GM12878 (cell line): ENCODE results near the gene ZNF717. TPM values are rescaled to one million over a fixed set of nuclear protein-coding genes. Genes with fewer than 3 reads are reported as not detected.

Experiments
- ATAC-seq: fragments of 200-7000 bp; cut with Tn5 transposase; 3 replicates; pipeline ENCODE4 v1.9.1; 2020; ENCODE audit warnings: mild to moderate bottlenecking, moderate library complexity
- BruUV-seq: library from RNA; stranded (reverse); fragments of 400-500 nt; replicated peaks from 2 replicates; lab custom pipeline; 2021; lab: Mats Ljungman, UMichigan
- CTCF ChIA-PET: fragments of 300-600 bp; sonication (Branson Sonifier 250); formaldehyde crosslinking; extraction: SDS; loops from one replicate; lab custom pipeline; 2021; ENCODE audit warnings: inconsistent platforms; lab: Yijun Ruan, JAX
- POLR2A ChIA-PET: fragments of 350-600 bp; formaldehyde crosslinking; extraction: SDS; loops from one replicate; lab custom pipeline; 2021; ENCODE audit warnings: inconsistent platforms; lab: Charles Lee
- RAD21 ChIA-PET: fragments of 300-600 bp; sonication (Branson Sonifier 250); formaldehyde crosslinking; loops from one replicate; lab custom pipeline; 2023; ENCODE audit warnings: antibody characterized with exemption; ENCODE audit not compliant: unreplicated experiment; lab: Charles Lee
- SMC1A ChIA-PET: fragments of 300-600 bp; sonication (Branson Sonifier 250); formaldehyde crosslinking; loops from one replicate; lab custom pipeline; 2023; ENCODE audit not compliant: unreplicated experiment, uncharacterized antibody; lab: Charles Lee
- DNase-seq: peaks from one replicate; pipeline ENCODE4 v3.0.0-alpha.2; 2011; ENCODE audit warnings: low read depth, low spot score
- FAIRE-seq: peaks from 3 replicates; lab custom pipeline; 2011; peaks lifted over from hg19 to GRCh38; lab: Jason Lieb, UNC
- H2AFZ ChIP-seq: 2 replicates; pipeline ENCODE4 v1.6.0; 2011; ENCODE audit warnings: low read depth, low read length, control low read depth; ENCODE audit not compliant: control insufficient read depth
- H3K27ac ChIP-seq: 2 replicates; pipeline ENCODE4 v1.5.1; 2011; ENCODE audit warnings: control low read depth; ENCODE audit not compliant: control insufficient read depth, insufficient read depth
- H3K27me3 ChIP-seq, 2 experiments: replicated peaks in 1 of 2; 2 replicates each; pipeline versions ENCODE4 v1.6.0 to v1.6.1; 2011; ENCODE audit warnings: low read length in 1 of 2; ENCODE audit not compliant: control insufficient read depth in 2 of 2, insufficient read depth in 2 of 2
- H3K36me3 ChIP-seq, 2 experiments: 2 replicates each; pipeline ENCODE4 v1.5.1; 2011; ENCODE audit warnings: low read length in 1 of 2; ENCODE audit not compliant: control insufficient read depth in 2 of 2, insufficient read depth in 2 of 2
- H3K4me1 ChIP-seq: 2 replicates; pipeline ENCODE4 v1.6.1; 2011; ENCODE audit warnings: mild to moderate bottlenecking, low read length, moderate library complexity, mixed read lengths; ENCODE audit not compliant: control insufficient read depth, insufficient read depth
- H3K4me2 ChIP-seq: 2 replicates; pipeline ENCODE4 v1.6.0; 2011; ENCODE audit warnings: control low read depth; ENCODE audit not compliant: control insufficient read depth, insufficient read depth
- H3K4me3 ChIP-seq: fragments of 200-600 bp; sonication (generic); 2 replicates; pipeline ENCODE4 v1.5.1; 2016
- H3K79me2 ChIP-seq: 2 replicates; pipeline ENCODE4 v1.6.0; 2011; ENCODE audit warnings: low read length; ENCODE audit not compliant: control insufficient read depth, insufficient read depth
- H3K9ac ChIP-seq: 2 replicates; pipeline ENCODE4 v1.8.0; 2011; ENCODE audit warnings: low read length, control low read depth, mixed read lengths; ENCODE audit not compliant: control insufficient read depth, insufficient read depth
- H3K9me3 ChIP-seq: replicated peaks from 3 replicates; pipeline ENCODE4 v1.5.1; 2011; ENCODE audit warnings: mild to moderate bottlenecking, low read length; ENCODE audit not compliant: control insufficient read depth, insufficient read depth
- H4K20me1 ChIP-seq: 2 replicates; pipeline ENCODE4 v1.6.0; 2011; ENCODE audit not compliant: control insufficient read depth, insufficient read depth
- CEBPB ChIP-seq, 2 experiments: fragments of 150-350 bp in 1 of 2; IDR thresholded peaks; 2 replicates each; pipeline ENCODE4 v1.6.1; 2012 to 2014; ENCODE audit warnings: low read depth in 2 of 2, low read length in 2 of 2, borderline replicate concordance in 1 of 2, inconsistent platforms in 1 of 2
- HCFC1 ChIP-seq: fragments of 150-350 bp; IDR thresholded peaks from 2 replicates; pipeline ENCODE4 v1.6.1; 2014; ENCODE audit warnings: low read length
- KAT2A ChIP-seq: conservative IDR thresholded peaks from 2 replicates; pipeline ENCODE4 v1.6.1; 2011; ENCODE audit warnings: low read depth, low read length; ENCODE audit not compliant: control insufficient read depth
- POLR2AphosphoS5 ChIP-seq: IDR thresholded peaks from 2 replicates; pipeline ENCODE4 v1.6.1; 2011; ENCODE audit warnings: mild to moderate bottlenecking, low read length, inconsistent platforms
- WGBS: methylation state at CpG from one replicate; pipeline ENCODE4 v1.1.6; 2016; ENCODE audit warnings: low lambda C conversion rate; ENCODE audit not compliant: insufficient replicate concordance, insufficient coverage; ENCODE audit errors: missing lambda C conversion rate; 5-methylcytosine and 5-hydroxymethylcytosine counted together
- in situ Hi-C: fragments of 300-500 bp; cut with MboI; formaldehyde crosslinking; loops from 9 replicates; pipeline ENCODE4 v1.14.3; 2018; ENCODE audit warnings: mixed read lengths
- intact Hi-C: fragments of 100-400 bp; cut with micrococcal nuclease; formaldehyde crosslinking; loops from one replicate; pipeline ENCODE4 v1.14.2; 2022; ENCODE audit not compliant: unreplicated experiment
- polyA plus RNA-seq, 11 experiments: library from polyadenylated mRNA; depleted of rRNA in 4 of 11; unstranded in 6 of 11; stranded (reverse) in 5 of 11; fragments of >200 nt; fragmentation: Nextera tagmentation in 4 of 11; fragmentation: Illumina TruSeq in 1 of 11; extraction: Ambion mirVana in 4 of 11; extraction: Trizol in 1 of 11; gene quantifications; 1 replicate in 1 of 11; 2 replicates in 10 of 11; pipeline versions ENCODE4 v1.2.1 to v1.2.3, GENCODE V29; 2011 to 2016; ENCODE audit warnings: inconsistent platforms in 2 of 11, missing spikeins in 2 of 11, low read depth in 1 of 11
- total RNA-seq, 4 experiments: library from RNA; depleted of rRNA in 3 of 4; stranded (reverse); fragments of >200 nt in 3 of 4; fragmentation: Illumina TruSeq in 1 of 4; extraction: Trizol in 1 of 4; gene quantifications; 2 replicates each; pipeline versions ENCODE4 v1.2.1 to v1.2.3, GENCODE V29; 2013 to 2021
- TF ChIP-seq, protein P1 (sequence below): fragments of 450-650 bp; conservative IDR thresholded peaks from 2 replicates; pipeline ENCODE4 v1.6.1; 2017; ENCODE audit warnings: mild to moderate bottlenecking, moderate library complexity
- TF ChIP-seq, protein P2 (sequence below): fragments of 450-650 bp; formaldehyde crosslinking; IDR thresholded peaks from 2 replicates; pipeline ENCODE4 v1.5.0; 2022; ENCODE audit warnings: mild to moderate bottlenecking, missing genetic modification characterization
- TF ChIP-seq, protein P3 (sequence below): fragments of 450-650 bp; formaldehyde crosslinking; IDR thresholded peaks from 2 replicates; pipeline ENCODE4 v1.4.0; 2020; ENCODE audit warnings: mild to moderate bottlenecking, moderate library complexity

The ZNF717 gene
- total and polyA plus RNA-seq, 10 of the 15 experiments (the other 5 are each of a cell fraction or from before 2014, with no cell fraction given): 2.8 to 25.9 (median 8.7) TPM

DNA sequence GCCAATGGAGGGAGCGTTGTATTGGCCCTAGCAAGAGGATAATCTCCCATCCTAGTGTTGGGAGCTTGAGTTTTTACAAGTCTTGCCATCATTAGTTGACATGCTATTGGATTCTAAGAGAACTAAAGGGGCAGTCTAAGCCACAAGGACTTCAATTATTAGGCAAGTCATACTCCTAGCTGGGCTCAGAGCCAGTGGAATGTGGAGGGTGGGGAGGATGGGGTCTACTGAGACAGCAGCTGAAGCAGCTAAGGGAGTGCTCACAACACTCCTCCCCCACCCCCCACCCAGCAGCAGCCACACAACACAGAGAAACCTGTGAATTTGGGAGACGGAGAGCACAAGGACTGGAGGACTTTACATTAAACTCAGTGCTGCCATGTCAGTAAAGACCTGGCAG, 93.3 kb downstream of the ZNF717 start (continued):
- TF ChIP-seq, protein P1, sequence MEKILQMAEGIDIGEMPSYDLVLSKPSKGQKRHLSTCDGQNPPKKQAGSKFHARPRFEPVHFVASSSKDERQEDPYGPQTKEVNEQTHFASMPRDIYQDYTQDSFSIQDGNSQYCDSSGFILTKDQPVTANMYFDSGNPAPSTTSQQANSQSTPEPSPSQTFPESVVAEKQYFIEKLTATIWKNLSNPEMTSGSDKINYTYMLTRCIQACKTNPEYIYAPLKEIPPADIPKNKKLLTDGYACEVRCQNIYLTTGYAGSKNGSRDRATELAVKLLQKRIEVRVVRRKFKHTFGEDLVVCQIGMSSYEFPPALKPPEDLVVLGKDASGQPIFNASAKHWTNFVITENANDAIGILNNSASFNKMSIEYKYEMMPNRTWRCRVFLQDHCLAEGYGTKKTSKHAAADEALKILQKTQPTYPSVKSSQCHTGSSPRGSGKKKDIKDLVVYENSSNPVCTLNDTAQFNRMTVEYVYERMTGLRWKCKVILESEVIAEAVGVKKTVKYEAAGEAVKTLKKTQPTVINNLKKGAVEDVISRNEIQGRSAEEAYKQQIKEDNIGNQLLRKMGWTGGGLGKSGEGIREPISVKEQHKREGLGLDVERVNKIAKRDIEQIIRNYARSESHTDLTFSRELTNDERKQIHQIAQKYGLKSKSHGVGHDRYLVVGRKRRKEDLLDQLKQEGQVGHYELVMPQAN: no peak
- no peak for TF ChIP-seq CEBPB (IDR thresholded peaks at IDR 0.05; ENCODE audit: borderline replicate concordance in 1 of 2, low read depth in 2 of 2, low read length in 2 of 2)
- no peak for TF ChIP-seq HCFC1
- TF ChIP-seq, protein P2, sequence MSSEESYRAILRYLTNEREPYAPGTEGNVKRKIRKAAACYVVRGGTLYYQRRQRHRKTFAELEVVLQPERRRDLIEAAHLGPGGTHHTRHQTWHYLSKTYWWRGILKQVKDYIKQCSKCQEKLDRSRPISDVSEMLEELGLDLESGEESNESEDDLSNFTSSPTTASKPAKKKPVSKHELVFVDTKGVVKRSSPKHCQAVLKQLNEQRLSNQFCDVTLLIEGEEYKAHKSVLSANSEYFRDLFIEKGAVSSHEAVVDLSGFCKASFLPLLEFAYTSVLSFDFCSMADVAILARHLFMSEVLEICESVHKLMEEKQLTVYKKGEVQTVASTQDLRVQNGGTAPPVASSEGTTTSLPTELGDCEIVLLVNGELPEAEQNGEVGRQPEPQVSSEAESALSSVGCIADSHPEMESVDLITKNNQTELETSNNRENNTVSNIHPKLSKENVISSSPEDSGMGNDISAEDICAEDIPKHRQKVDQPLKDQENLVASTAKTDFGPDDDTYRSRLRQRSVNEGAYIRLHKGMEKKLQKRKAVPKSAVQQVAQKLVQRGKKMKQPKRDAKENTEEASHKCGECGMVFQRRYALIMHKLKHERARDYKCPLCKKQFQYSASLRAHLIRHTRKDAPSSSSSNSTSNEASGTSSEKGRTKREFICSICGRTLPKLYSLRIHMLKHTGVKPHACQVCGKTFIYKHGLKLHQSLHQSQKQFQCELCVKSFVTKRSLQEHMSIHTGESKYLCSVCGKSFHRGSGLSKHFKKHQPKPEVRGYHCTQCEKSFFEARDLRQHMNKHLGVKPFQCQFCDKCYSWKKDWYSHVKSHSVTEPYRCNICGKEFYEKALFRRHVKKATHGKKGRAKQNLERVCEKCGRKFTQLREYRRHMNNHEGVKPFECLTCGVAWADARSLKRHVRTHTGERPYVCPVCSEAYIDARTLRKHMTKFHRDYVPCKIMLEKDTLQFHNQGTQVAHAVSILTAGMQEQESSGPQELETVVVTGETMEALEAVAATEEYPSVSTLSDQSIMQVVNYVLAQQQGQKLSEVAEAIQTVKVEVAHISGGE: no peak
- no peak for TF ChIP-seq POLR2AphosphoS5

DNA sequence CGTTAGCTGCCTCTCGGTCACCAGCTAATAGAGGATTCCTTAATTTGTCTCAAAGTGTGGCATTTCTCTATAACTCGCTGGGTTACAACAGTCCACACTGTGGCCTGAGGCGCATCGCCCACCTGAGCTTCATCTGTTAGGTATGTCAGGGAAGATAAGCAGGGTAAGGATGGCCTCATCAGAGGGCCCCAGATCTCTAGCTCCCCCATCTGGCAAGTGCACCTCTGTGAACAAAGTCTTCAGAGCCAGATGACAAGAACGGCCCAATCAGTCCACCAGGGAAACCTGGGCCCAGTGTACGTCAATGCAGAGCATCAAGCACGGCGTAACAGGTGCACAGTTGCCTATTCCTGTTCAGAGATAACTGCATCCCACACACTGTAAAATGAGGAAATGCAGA, 98.0 kb downstream of the ZNF717 start:
- intact Hi-C loops (no loop called here), in situ Hi-C loops (no loop called here)
- 75% methylated on average over 9 of the region's 9 CpGs for WGBS
- Histone ChIP-seq H3K9me3 (no peaks in the 10 kb centered on the region), H4K20me1 (no peaks in the 10 kb centered on the region), H3K9ac (no peak overlapping the region), H3K79me2 (no peaks in the 10 kb centered on the region), H3K27ac (no peak overlapping the region), H3K27me3 (no peaks in the 10 kb centered on the region), H2AFZ (no peak overlapping the region), H3K4me1 (no peaks in the 10 kb centered on the region), H3K4me3 (no peak overlapping the region), H3K4me2 (no peak overlapping the region), H3K36me3 (no peaks in the 10 kb centered on the region)
- ChIA-PET SMC1A (no interaction called here), CTCF (no interaction called here), POLR2A (no interaction called here), RAD21 (no interaction called here)
- DNase-seq (no peak), FAIRE-seq (no peak), ATAC-seq (no peak)
- BruUV-seq: no TSS peak
- TF ChIP-seq, protein P3, sequence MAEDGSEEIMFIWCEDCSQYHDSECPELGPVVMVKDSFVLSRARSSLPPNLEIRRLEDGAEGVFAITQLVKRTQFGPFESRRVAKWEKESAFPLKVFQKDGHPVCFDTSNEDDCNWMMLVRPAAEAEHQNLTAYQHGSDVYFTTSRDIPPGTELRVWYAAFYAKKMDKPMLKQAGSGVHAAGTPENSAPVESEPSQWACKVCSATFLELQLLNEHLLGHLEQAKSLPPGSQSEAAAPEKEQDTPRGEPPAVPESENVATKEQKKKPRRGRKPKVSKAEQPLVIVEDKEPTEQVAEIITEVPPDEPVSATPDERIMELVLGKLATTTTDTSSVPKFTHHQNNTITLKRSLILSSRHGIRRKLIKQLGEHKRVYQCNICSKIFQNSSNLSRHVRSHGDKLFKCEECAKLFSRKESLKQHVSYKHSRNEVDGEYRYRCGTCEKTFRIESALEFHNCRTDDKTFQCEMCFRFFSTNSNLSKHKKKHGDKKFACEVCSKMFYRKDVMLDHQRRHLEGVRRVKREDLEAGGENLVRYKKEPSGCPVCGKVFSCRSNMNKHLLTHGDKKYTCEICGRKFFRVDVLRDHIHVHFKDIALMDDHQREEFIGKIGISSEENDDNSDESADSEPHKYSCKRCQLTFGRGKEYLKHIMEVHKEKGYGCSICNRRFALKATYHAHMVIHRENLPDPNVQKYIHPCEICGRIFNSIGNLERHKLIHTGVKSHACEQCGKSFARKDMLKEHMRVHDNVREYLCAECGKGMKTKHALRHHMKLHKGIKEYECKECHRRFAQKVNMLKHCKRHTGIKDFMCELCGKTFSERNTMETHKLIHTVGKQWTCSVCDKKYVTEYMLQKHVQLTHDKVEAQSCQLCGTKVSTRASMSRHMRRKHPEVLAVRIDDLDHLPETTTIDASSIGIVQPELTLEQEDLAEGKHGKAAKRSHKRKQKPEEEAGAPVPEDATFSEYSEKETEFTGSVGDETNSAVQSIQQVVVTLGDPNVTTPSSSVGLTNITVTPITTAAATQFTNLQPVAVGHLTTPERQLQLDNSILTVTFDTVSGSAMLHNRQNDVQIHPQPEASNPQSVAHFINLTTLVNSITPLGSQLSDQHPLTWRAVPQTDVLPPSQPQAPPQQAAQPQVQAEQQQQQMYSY: no peak
- no peak for TF ChIP-seq KAT2A
